ENCODE data around the gene MYL3.
"Not testable (repeated sequence)": the region's sequence is repeated elsewhere in the genome, so short reads cannot be mapped to it uniquely, and the experiment has no call there.

MYL3 gene

DNA sequence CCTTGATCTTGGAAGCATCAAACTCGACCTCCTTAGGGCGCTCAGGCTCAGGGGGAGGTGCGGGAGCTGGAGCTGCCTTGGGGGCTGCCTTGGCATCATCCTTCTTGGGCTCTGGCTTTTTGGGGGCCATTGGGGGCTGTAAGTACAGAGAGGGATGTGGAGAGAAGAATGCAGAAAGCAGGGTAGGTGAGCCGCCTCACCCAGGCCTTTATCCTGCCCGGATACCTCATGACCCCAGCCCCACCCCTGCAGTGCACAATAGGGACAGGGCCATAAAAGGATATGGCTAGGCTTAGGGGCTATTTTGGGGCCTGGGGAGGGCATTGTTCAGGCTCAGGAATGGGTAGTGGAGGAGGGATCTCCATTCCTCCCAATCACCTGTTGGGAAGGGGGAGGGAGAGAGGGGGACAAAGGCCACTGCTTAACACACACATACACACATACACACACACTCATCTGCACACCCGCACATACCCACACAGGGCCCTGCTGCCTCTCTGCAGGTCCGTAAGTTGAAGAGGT lies at the start of gene MYL3:
Gene MYL3, minus strand, starts transcription at position 184 of the 522 bp plus-strand sequence. Its CDS starts 54 bp downstream, at position 130.
- DNase-seq (ENCODE audit: low spot score), result no peak

DNA sequence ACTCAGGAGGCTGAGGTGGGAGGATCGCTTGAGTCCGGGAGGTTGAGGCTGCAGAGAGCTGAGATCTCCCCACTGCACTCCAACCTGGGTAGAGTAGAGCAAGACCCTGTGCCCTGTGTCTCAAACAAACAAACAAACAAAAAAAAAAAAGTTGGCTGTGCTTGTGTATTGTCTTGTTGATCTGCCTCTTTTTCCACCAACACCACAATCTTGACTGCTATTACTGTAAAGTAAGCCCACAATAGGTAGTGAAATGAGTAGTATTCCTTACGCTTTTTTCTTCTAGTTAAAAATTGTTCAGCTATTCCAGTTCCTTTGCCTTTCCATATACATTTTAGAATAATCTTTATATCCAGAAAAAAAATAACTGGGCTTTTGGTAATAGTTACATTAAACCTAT lies 49.7 kb upstream of the MYL3 start:
- DNase-seq (ENCODE audit: low spot score), result no peak

DNA sequence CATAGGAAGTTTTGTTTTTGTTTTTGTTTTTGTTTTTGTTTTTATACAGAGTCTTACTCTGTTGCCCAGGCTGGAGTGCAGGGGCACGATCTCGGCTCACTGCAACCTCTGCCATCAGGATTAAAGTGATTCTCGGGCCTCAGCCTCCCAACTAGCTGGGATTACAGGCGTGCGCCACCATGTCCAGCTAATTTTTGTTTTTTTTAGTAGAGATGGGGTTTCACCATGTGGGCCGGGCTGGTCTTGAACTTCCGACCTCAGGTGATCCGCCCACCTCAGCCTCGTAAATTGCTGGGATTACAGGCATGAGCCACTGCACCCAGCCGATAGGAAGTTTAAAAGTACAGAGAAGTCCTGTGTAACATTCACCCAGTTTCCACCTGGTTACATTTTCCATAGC lies 47.7 kb upstream of the MYL3 start:
- not testable (repeated sequence) for DNase-seq (ENCODE audit: low spot score)

DNA sequence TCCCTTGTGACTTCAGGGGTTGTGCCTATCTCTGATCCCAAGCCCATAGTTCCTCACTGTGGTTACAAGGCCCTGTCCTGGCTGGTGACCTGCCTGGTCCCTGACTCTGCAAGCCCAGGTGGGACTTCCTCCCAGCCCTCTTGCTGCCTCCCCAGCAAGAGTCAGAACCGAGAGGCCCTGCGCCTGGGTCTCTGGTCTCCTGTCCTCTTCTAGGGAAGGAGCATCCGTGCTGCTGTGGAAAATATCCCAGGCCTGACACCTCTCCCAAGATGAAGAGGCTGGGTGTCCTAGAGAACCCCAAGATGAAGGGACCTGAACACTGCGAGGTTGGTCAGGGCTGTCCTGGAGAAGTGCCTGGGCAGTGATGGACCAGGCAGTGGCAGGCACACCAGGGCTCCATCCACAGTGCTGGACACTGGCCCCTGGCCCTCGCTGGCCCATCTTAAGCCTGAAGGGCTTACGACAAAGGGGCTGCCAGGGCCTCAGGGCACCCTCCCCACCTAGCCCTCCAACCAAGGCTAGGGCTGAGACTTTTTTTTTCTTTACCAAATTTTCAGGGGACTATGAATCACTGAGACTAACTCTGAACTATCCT lies 47.0 kb upstream of the MYL3 start:
- no peak for DNase-seq (ENCODE audit: low spot score)

GRCh38 chr3:46909535-46910161 lies 46.4 kb upstream of the MYL3 start:
- peak; percentile 80 for DNase-seq (ENCODE audit: low spot score)

- DNase-seq (ENCODE audit: low spot score), result no peak
Observed at GRCh38 chr3:46908986-46909534, 45.8 kb upstream of the MYL3 start.

DNA sequence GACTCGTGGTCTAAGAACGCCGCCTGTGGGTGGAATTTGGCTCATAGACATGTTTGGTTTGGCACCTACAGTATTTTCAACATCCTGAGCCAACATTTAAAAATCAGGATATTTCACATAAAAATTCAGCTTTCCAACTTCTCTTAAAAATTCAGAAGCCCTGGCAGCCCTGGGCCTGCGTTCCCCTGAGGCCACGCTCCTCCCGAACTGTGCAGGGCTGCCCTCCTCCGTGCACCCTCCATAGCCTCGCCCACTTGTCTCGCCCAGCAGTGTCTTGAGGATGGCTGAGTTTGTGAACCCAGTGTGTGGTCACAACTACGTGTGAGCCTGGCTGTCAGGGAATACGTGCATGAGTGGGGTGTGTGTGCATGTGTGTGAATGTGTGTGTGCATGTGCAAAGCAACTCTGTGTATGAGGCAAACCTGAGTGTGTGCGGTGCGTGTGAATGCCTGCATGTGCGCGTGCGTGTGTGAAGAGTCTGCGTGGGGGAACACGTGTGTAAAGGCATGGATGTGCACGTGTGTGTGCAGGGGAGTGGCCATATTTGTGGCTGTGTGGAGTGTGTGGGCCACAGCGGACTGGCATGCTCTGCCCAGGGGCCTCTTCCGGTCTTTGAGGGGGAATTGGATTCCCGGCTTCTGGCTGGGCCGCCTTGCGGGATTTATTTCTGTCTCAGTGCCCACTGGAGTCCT lies 45.2 kb upstream of the MYL3 start:
- no peak for DNase-seq (ENCODE audit: low spot score)

GRCh38 chr3:46907960-46908293 lies 44.7 kb upstream of the MYL3 start:
- DNase-seq (ENCODE audit: low spot score), result no peak

GRCh38 chr3:46907271-46907670 lies 44.0 kb upstream of the MYL3 start:
- no peak for DNase-seq (ENCODE audit: low spot score)

DNA sequence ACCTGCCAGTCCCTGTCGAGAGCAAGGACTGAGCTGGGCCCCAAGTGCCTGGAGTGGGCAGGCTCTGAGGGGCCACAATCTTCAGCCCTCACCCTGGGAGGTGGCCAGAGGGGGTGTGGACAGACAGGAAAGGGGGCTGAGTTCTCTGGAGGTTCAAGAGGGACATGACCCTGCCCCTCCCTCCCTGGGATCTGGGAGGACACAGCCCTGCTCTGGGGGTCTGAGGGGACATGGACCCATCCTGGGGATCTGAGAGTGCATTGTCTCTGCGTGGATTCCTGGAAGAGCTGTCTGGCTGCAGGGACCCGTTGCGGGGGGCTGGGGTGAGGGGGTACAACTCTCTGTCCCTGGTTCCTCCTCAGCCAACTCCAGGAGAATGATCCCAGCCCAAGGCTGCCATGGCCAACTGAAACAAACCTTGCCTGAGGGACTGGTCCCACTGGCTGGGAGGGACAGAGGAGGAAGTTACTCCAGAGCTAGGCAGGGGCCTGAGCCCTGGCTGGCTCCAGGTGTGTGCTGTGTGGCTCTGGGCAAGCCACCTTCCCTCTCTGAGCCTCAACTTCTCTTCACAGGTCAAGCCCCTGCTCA lies 43.3 kb upstream of the MYL3 start:
- DNase-seq (ENCODE audit: low spot score), result no peak

- DNase-seq (ENCODE audit: low spot score), result no peak
Observed at GRCh38 chr3:46905661-46906451, 42.6 kb upstream of the MYL3 start.

- DNase-seq (ENCODE audit: low spot score), result no peak
Observed at GRCh38 chr3:46905213-46905560, 41.9 kb upstream of the MYL3 start.

GRCh38 chr3:46904303-46905212 lies 41.3 kb upstream of the MYL3 start:
- no peak for DNase-seq (ENCODE audit: low spot score)

GRCh38 chr3:46903341-46904302 lies 40.4 kb upstream of the MYL3 start:
- peak; percentile 51 for DNase-seq (ENCODE audit: low spot score)

DNA sequence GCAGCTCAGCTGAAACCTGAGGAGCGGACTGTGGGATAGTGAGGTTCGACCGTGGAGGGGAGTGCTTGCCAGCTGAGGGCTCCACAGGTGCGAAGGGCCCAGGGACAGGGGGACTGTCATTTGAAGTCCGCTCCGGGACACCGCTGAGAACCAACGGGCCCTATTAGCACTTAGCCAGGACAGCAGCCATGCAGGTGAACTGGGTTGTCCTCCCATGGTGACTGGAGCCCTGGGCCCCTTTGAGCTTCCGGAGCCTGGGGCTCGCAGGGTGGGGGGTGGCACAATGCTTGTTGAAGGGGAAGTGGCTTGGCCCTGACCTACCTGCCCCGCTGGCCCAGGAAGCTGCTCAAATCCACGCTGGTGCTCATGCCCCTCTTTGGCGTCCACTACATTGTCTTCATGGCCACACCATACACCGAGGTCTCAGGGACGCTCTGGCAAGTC lies 39.0 kb upstream of the MYL3 start:
- DNase-seq (ENCODE audit: low spot score), result no peak

DNA sequence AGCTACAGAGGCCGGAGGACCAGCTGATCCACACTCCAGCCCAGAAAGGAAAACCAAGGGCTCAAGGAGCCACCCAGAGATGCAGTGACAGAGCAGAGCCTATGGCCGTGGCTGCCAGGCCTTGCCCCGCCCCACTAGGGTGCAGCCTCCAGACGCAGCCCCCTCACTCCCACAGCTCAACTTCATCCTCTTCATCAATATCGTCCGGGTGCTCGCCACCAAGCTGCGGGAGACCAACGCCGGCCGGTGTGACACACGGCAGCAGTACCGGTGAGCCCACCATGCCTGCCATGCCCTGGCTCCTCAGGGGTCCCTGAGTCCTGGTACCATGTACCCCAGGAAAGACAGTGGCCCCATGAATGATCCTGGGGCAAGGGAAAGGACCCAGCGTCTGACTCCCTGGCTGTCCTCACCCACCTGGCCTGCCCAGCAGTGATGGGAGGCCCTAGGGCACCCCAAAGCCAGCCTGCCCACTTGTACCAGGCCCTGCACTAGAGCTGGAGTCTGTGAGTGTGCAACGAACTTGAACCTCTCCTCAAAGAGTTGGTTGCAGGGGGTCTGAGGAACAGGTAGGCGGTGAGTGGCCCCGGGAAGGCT lies 38.4 kb upstream of the MYL3 start:
- DNase-seq (ENCODE audit: low spot score), result no peak

- no peak for DNase-seq (ENCODE audit: low spot score)
Observed at GRCh38 chr3:46901061-46901460, 37.8 kb upstream of the MYL3 start.

DNA sequence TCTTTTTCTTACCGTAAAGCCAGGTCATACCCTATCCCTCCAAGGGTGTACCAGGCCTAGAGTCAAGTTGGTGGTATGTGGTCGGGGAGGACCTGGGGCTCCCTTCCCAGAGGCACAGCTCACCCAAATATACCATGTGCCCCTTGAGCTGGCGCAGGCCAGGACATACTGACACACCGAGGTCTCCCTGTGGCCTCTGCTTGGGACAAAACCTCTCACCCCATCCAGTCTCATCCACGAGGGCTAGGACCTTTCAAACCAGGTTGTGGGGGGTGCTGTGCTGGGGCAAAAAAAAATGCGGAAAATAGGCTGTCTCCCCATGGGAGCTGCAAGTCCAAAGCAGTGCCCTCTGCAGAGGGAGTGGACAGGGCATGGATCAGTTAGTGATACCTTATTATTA lies 37.1 kb upstream of the MYL3 start:
- DNase-seq (ENCODE audit: low spot score), result no peak

GRCh38 chr3:46900007-46900292 lies 36.7 kb upstream of the MYL3 start:
- no peak for DNase-seq (ENCODE audit: low spot score)
